Trophoblast cell (in vitro differentiated cells and primary cell): Measurements from ENCODE around the gene RAB24.

ENCODE experiments used
- DNase-seq, 2 donors: peaks; one replicate each; pipeline ENCODE4 v3.0.0-alpha.2; 2016
- H2AFZ ChIP-seq: 2 replicates; pipeline ENCODE4 v1.6.1; 2013; ENCODE audit warnings: low read length, moderate library complexity, mild to moderate bottlenecking; ENCODE audit not compliant: insufficient read depth, poor library complexity
- H2AK5ac ChIP-seq: 2 replicates; pipeline ENCODE4 v1.6.1; 2013; ENCODE audit warnings: mild to moderate bottlenecking, low read length
- H2BK120ac ChIP-seq: 2 replicates; pipeline ENCODE4 v1.6.1; 2013; ENCODE audit warnings: low read length, mild to moderate bottlenecking, moderate library complexity; ENCODE audit not compliant: insufficient read depth, poor library complexity
- H2BK12ac ChIP-seq: 2 replicates; pipeline ENCODE4 v1.6.1; 2013; ENCODE audit warnings: mild to moderate bottlenecking, low read length, moderate library complexity
- H2BK5ac ChIP-seq: 2 replicates; pipeline ENCODE4 v1.6.1; 2013; ENCODE audit warnings: low read length, low read depth, moderate library complexity, mild to moderate bottlenecking; ENCODE audit not compliant: poor library complexity
- H3K14ac ChIP-seq: 2 replicates; pipeline ENCODE4 v1.6.1; 2013; ENCODE audit warnings: mild to moderate bottlenecking, low read length
- H3K18ac ChIP-seq: 2 replicates; pipeline ENCODE4 v1.6.1; 2013; ENCODE audit warnings: mild to moderate bottlenecking, low read length
- H3K23ac ChIP-seq: 2 replicates; pipeline ENCODE4 v1.6.1; 2013; ENCODE audit warnings: low read length
- H3K27ac ChIP-seq: 2 replicates; pipeline ENCODE4 v1.5.1; 2013; ENCODE audit warnings: low read depth, mild to moderate bottlenecking, inconsistent platforms, low read length, moderate library complexity
- H3K27me3 ChIP-seq: 2 replicates; pipeline ENCODE4 v1.6.1; 2013; ENCODE audit warnings: inconsistent platforms, mild to moderate bottlenecking, low read length, moderate library complexity; ENCODE audit not compliant: insufficient read depth
- H3K36me3 ChIP-seq, 2 experiments: 1 replicate in 1 of 2; 2 replicates in 1 of 2; pipeline ENCODE4 v1.6.1; 2013; ENCODE audit warnings: low read length in 2 of 2, mild to moderate bottlenecking in 2 of 2, moderate library complexity in 1 of 2; ENCODE audit not compliant: insufficient read depth in 2 of 2, control insufficient read depth in 1 of 2
- H3K4ac ChIP-seq: 2 replicates; pipeline ENCODE4 v1.6.1; 2013; ENCODE audit warnings: low read depth, mild to moderate bottlenecking, low read length, moderate library complexity
- H3K4me1 ChIP-seq, 2 experiments: 1 replicate in 1 of 2; 2 replicates in 1 of 2; pipeline ENCODE4 v1.6.1; 2013; ENCODE audit warnings: low read length in 2 of 2, mild to moderate bottlenecking in 2 of 2, moderate library complexity in 1 of 2; ENCODE audit not compliant: insufficient read depth in 2 of 2, control insufficient read depth in 1 of 2
- H3K4me2 ChIP-seq: 2 replicates; pipeline ENCODE4 v1.6.1; 2013; ENCODE audit warnings: inconsistent platforms, mild to moderate bottlenecking, low read length, moderate library complexity
- H3K4me3 ChIP-seq: 2 replicates; pipeline ENCODE4 v1.5.1; 2013; ENCODE audit warnings: mild to moderate bottlenecking, low read depth, low read length, inconsistent platforms
- H3K79me1 ChIP-seq: one replicate; pipeline ENCODE4 v1.6.1; 2013; ENCODE audit warnings: low read length
- H3K79me2 ChIP-seq: 2 replicates; pipeline ENCODE4 v1.6.1; 2013; ENCODE audit warnings: low read length, mild to moderate bottlenecking; ENCODE audit not compliant: control insufficient read depth, insufficient read depth, poor library complexity
- H3K9ac ChIP-seq: 2 replicates; pipeline ENCODE4 v1.6.1; 2013; ENCODE audit warnings: mild to moderate bottlenecking, low read length
- H3K9me3 ChIP-seq: 2 replicates; pipeline ENCODE4 v1.6.1; 2013; ENCODE audit warnings: low read depth, mild to moderate bottlenecking, control low read depth, inconsistent platforms, low read length; ENCODE audit not compliant: insufficient read depth
- H4K12ac ChIP-seq: 2 replicates; pipeline ENCODE4 v1.6.1; 2013; ENCODE audit warnings: low read depth, mild to moderate bottlenecking, low read length, moderate library complexity
- H4K8ac ChIP-seq: 2 replicates; pipeline ENCODE4 v1.6.1; 2013; ENCODE audit warnings: low read depth, mild to moderate bottlenecking, low read length, moderate library complexity
- H4K91ac ChIP-seq: one replicate; pipeline ENCODE4 v1.6.1; 2013; ENCODE audit warnings: low read depth, mild to moderate bottlenecking, low read length, moderate library complexity
- WGBS: extraction: QIAGEN DNeasy Blood & Tissue Kit; methylation state at CpG from one replicate; pipeline ENCODE4 v1.1.7; 2013; ENCODE audit warnings: missing lambda C conversion rate; ENCODE audit not compliant: insufficient read length, insufficient coverage; ENCODE audit errors: extremely low coverage; 5-methylcytosine and 5-hydroxymethylcytosine counted together

The RAB24 gene

DNA sequence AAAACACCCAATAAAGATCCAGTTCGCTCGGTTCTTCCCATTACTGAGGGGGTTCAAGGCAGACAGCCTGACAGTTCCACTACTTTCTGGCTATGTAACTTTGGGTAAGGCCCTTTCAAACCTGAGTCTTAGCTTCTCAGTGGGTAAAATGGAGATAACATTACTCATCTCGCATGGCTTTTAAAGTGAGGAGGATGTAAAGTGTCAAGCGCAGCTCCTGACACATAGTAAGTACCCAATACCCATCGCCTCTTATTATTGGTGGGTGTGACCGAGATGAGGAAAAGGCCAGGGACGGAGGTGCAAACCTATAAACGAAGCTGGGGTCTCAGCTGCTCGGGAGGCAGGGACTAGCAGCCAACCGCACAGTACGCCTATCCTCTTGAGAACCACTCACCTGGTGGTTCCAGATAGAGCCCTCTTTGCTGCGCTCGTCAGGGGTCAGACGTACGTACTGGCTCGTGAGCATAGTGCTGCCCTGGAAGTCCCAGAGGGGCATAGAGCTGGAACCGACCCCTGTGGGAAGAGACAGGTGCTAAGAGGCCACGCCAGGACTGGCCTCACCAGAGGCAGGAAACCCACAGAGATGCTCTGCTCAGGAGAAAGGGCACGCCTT, 47.4 kb upstream of the RAB24 start:
- Histone ChIP-seq H2BK120ac (peak overlapping the region; percentile 28), H4K12ac (peak overlapping the region; percentile 87), H3K9ac (peak overlapping the region; percentile 89), H3K36me3 (peaks cover 3 to 12% of the 10 kb centered on the region in 2 experiments), H2BK5ac (no peak overlapping the region), H3K27me3 (no peaks in the 10 kb centered on the region), H3K4me3 (peak overlapping the region; percentile 97), H3K4me1 (peaks cover 12 to 16% of the 10 kb centered on the region in 2 experiments), H3K9me3 (no peaks in the 10 kb centered on the region), H3K14ac (peak overlapping the region; percentile 73), H4K91ac (peak overlapping the region; percentile 91), H3K4ac (peak overlapping the region; percentile 76), H2AFZ (peak overlapping the region; percentile 65), H3K23ac (no peak overlapping the region), H2AK5ac (peak overlapping the region; percentile 57), H3K79me1 (peaks cover 10% of the 10 kb centered on the region), H2BK12ac (no peak overlapping the region), H3K18ac (peak overlapping the region; percentile 42), H3K79me2 (peaks cover 13% of the 10 kb centered on the region), H3K4me2 (peak overlapping the region; percentile 82), H4K8ac (peak overlapping the region; percentile 96), H3K27ac (peak overlapping the region; percentile 95)
- DNase-seq: no peak
- WGBS: no CpG with 5 or more reads among the region's 19 CpGs

DNA sequence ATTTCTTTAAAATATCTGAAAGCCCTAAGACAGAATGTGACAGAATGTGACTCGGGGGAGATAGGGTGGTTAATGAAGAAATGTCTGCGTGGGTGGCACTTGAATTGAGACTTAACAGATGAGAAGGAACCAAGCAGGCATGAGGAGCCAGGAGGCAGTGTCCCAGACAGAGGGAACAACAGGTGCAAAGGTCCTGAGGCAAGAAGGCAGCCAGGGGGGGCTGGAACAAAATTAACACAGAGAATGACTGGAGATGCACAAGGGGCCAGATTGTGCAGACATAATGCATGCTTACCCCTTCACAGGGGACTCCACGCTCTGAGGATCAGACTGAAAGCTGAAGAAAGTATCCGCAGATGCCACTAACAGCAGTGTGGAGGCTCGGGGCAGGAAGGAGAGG, 46.2 kb upstream of the RAB24 start:
- no peak overlapping the region for H2BK5ac ChIP-seq
- no peak overlapping the region for H4K12ac ChIP-seq
- no peak overlapping the region for H2AK5ac ChIP-seq
- no peak overlapping the region for H4K91ac ChIP-seq
- WGBS: no CpG with 5 or more reads among the region's 5 CpGs
- H3K27ac ChIP-seq: no peak overlapping the region
- no peak overlapping the region for H2BK12ac ChIP-seq
- no peaks in the 10 kb centered on the region for H3K27me3 ChIP-seq
- H3K79me2 ChIP-seq: peaks cover 13% of the 10 kb centered on the region
- peaks cover 10% of the 10 kb centered on the region for H3K79me1 ChIP-seq
- peaks cover 5 to 12% of the 10 kb centered on the region in 2 experiments for H3K36me3 ChIP-seq
- H3K4me1 ChIP-seq: peaks cover 12 to 16% of the 10 kb centered on the region in 2 experiments
- no peak overlapping the region for H3K14ac ChIP-seq
- no peak overlapping the region for H3K9ac ChIP-seq
- no peak overlapping the region for H4K8ac ChIP-seq
- DNase-seq: no peak
- H3K9me3 ChIP-seq: peaks cover 1% of the 10 kb centered on the region
- no peak overlapping the region for H2BK120ac ChIP-seq
- no peak overlapping the region for H3K23ac ChIP-seq
- no peak overlapping the region for H3K4me3 ChIP-seq
- H3K18ac ChIP-seq: no peak overlapping the region
- no peak overlapping the region for H2AFZ ChIP-seq
- H3K4ac ChIP-seq: peak overlapping the region; percentile 9
- H3K4me2 ChIP-seq: peak overlapping the region; percentile 82

DNA sequence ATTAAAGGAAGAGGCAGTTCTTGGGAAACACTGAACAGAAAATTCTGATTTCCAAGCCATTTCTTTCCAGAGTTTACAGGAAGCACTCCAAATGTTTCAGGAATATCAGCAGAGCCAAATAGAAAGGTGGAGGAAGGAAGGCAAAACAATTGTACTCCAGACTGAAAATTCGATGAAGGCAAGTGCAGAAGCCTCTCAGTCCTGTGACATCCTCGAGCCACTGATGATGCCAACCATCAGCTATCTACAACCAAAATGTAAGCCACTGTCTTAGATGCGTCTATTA, 45.8 kb upstream of the RAB24 start:
- H3K23ac ChIP-seq: no peak overlapping the region
- peaks cover 1% of the 10 kb centered on the region for H3K9me3 ChIP-seq
- WGBS: no CpG with 5 or more reads among the region's 3 CpGs
- no peak overlapping the region for H4K8ac ChIP-seq
- no peak overlapping the region for H4K91ac ChIP-seq
- H3K4ac ChIP-seq: no peak overlapping the region
- no peak overlapping the region for H4K12ac ChIP-seq
- H3K79me1 ChIP-seq: peaks cover 10% of the 10 kb centered on the region
- peaks cover 5 to 12% of the 10 kb centered on the region in 2 experiments for H3K36me3 ChIP-seq
- no peaks in the 10 kb centered on the region for H3K27me3 ChIP-seq
- no peak overlapping the region for H3K4me2 ChIP-seq
- peaks cover 13% of the 10 kb centered on the region for H3K79me2 ChIP-seq
- H2BK12ac ChIP-seq: no peak overlapping the region
- H2BK120ac ChIP-seq: no peak overlapping the region
- no peak overlapping the region for H3K9ac ChIP-seq
- no peak overlapping the region for H3K4me3 ChIP-seq
- H3K18ac ChIP-seq: no peak overlapping the region
- no peak for DNase-seq
- no peak overlapping the region for H2AFZ ChIP-seq
- H3K27ac ChIP-seq: no peak overlapping the region
- H3K4me1 ChIP-seq: peaks cover 12 to 16% of the 10 kb centered on the region in 2 experiments
- H2BK5ac ChIP-seq: no peak overlapping the region
- H3K14ac ChIP-seq: no peak overlapping the region
- no peak overlapping the region for H2AK5ac ChIP-seq

DNA sequence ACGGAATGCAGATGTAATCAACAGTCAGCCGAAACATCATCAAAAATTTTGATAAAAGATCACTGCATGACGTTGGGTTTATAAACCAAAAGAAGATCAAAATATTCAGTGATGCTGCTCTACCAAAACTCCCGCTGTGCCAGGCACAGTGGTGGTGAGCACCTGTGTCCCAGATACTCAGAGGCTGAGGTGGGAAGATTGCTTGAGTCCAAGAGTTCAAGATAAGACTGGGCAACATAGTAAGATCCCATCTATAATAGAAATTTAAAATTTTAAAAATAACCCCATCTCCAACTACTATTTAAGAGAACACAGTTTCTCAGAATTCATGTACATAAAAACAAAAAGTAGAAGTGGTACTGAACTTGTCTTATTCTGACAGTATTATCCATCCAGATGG, 44.2 kb upstream of the RAB24 start:
- Histone ChIP-seq H3K4ac (peak overlapping the region; percentile 57), H3K79me2 (peaks cover 13% of the 10 kb centered on the region), H4K8ac (no peak overlapping the region), H3K18ac (no peak overlapping the region), H3K27me3 (no peaks in the 10 kb centered on the region), H2BK5ac (no peak overlapping the region), H3K36me3 (peaks cover 5 to 16% of the 10 kb centered on the region in 2 experiments), H3K4me3 (no peak overlapping the region), H4K91ac (no peak overlapping the region), H4K12ac (no peak overlapping the region), H3K9me3 (peaks cover 1% of the 10 kb centered on the region), H2AK5ac (no peak overlapping the region), H3K23ac (no peak overlapping the region), H2BK12ac (no peak overlapping the region), H3K9ac (no peak overlapping the region), H3K27ac (no peak overlapping the region), H3K4me1 (peaks cover 12 to 16% of the 10 kb centered on the region in 2 experiments), H3K4me2 (no peak overlapping the region), H3K14ac (no peak overlapping the region), H3K79me1 (peaks cover 10% of the 10 kb centered on the region), H2BK120ac (no peak overlapping the region), H2AFZ (no peak overlapping the region)
- no CpG with 5 or more reads among the region's 4 CpGs for WGBS
- DNase-seq: no peak
